Neuronal stem cell (in vitro differentiated cells): ENCODE results near the gene RPL18.

Experiments used
- DNase-seq: peaks from one replicate; pipeline ENCODE4 v3.0.0-alpha.2; 2013; ENCODE audit warnings: low spot score
- H2AFZ ChIP-seq: one replicate; pipeline ENCODE4 v1.6.1; 2013; ENCODE audit warnings: mild to moderate bottlenecking, low read length, inconsistent platforms
- H2AK5ac ChIP-seq: 2 replicates; pipeline ENCODE4 v1.6.1; 2013; ENCODE audit warnings: low read depth, mild to moderate bottlenecking, inconsistent platforms, low read length, moderate library complexity, mixed read lengths
- H2BK120ac ChIP-seq: 2 replicates; pipeline ENCODE4 v1.6.1; 2013; ENCODE audit warnings: low read depth, mild to moderate bottlenecking, inconsistent platforms, low read length, moderate library complexity, mixed read lengths
- H2BK12ac ChIP-seq: one replicate; pipeline ENCODE4 v1.6.1; 2013; ENCODE audit warnings: low read length, inconsistent platforms
- H2BK15ac ChIP-seq: 2 replicates; pipeline ENCODE4 v1.6.1; 2013; ENCODE audit warnings: mild to moderate bottlenecking, low read length, inconsistent platforms, mixed read lengths
- H2BK5ac ChIP-seq: one replicate; pipeline ENCODE4 v1.6.1; 2013; ENCODE audit warnings: inconsistent platforms, mild to moderate bottlenecking, low read length, moderate library complexity
- H3K14ac ChIP-seq: one replicate; pipeline ENCODE4 v1.6.1; 2013; ENCODE audit warnings: low read length, inconsistent platforms
- H3K18ac ChIP-seq: 2 replicates; pipeline ENCODE4 v1.6.1; 2013; ENCODE audit warnings: low read length, inconsistent platforms
- H3K23ac ChIP-seq: 2 replicates; pipeline ENCODE4 v1.6.1; 2013; ENCODE audit warnings: low read depth, mild to moderate bottlenecking, mixed read lengths, low read length, inconsistent platforms; ENCODE audit not compliant: poor library complexity
- H3K27ac ChIP-seq: replicated peaks from 3 replicates; pipeline ENCODE4 v1.5.1; 2013; ENCODE audit warnings: low read length, inconsistent platforms
- H3K27me3 ChIP-seq, 3 experiments: 2 replicates each; pipeline ENCODE4 v1.6.1; 2013; ENCODE audit warnings: low read length in 3 of 3, mild to moderate bottlenecking in 2 of 3, inconsistent platforms in 1 of 3, low read depth in 1 of 3, mixed read lengths in 1 of 3, moderate library complexity in 1 of 3; ENCODE audit not compliant: control insufficient read depth in 3 of 3, insufficient read depth in 3 of 3
- H3K36me3 ChIP-seq, 2 donors: replicated peaks in 1 of 2; 2 replicates each; pipeline ENCODE4 v1.6.1; 2013; ENCODE audit warnings: low read length in 2 of 2; ENCODE audit not compliant: control insufficient read depth in 2 of 2, insufficient read depth in 2 of 2
- H3K4ac ChIP-seq: 2 replicates; pipeline ENCODE4 v1.6.1; 2013; ENCODE audit warnings: inconsistent platforms, mild to moderate bottlenecking, low read length, moderate library complexity
- H3K4me1 ChIP-seq, 2 donors: 1 replicate in 1 of 2; 2 replicates in 1 of 2; pipeline ENCODE4 v1.6.1; 2013; ENCODE audit warnings: low read length in 2 of 2, low read depth in 1 of 2; ENCODE audit not compliant: control insufficient read depth in 2 of 2, insufficient read depth in 1 of 2
- H3K4me2 ChIP-seq: one replicate; pipeline ENCODE4 v1.6.1; 2013; ENCODE audit warnings: mild to moderate bottlenecking, low read length, inconsistent platforms; ENCODE audit not compliant: insufficient read depth, poor library complexity, severe bottlenecking
- H3K4me3 ChIP-seq, 2 donors: 2 replicates each; pipeline ENCODE4 v1.5.1; 2013; ENCODE audit warnings: low read length in 2 of 2, mild to moderate bottlenecking in 2 of 2, inconsistent platforms in 1 of 2, moderate library complexity in 1 of 2
- H3K79me1 ChIP-seq: one replicate; pipeline ENCODE4 v1.6.1; 2013; ENCODE audit warnings: low read depth, mild to moderate bottlenecking, inconsistent platforms, low read length, moderate library complexity
- H3K9ac ChIP-seq: one replicate; pipeline ENCODE4 v1.6.1; 2013; ENCODE audit warnings: mild to moderate bottlenecking, low read depth, low read length, inconsistent platforms; ENCODE audit not compliant: poor library complexity
- H3K9me3 ChIP-seq, 2 donors: replicated peaks in 1 of 2; 2 replicates each; pipeline versions ENCODE3 to v1.6.1; 2013; ENCODE audit warnings: low read length in 2 of 2, mild to moderate bottlenecking in 2 of 2, inconsistent platforms in 1 of 2, low read depth in 1 of 2, mixed read lengths in 1 of 2, moderate library complexity in 1 of 2; ENCODE audit not compliant: control insufficient read depth in 2 of 2, insufficient read depth in 1 of 2
- H4K8ac ChIP-seq: one replicate; pipeline ENCODE4 v1.6.1; 2013; ENCODE audit warnings: low read depth, mild to moderate bottlenecking, inconsistent platforms, low read length, moderate library complexity
- H4K91ac ChIP-seq: one replicate; pipeline ENCODE4 v1.6.1; 2013; ENCODE audit warnings: low read length, low read depth, mild to moderate bottlenecking, inconsistent platforms; ENCODE audit not compliant: poor library complexity
- WGBS, 2 donors: extraction: QIAGEN DNeasy Blood & Tissue Kit; methylation state at CpG; one replicate each; pipeline ENCODE4 v1.1.7; 2013; ENCODE audit warnings: missing lambda C conversion rate in 2 of 2, mixed read lengths in 1 of 2; ENCODE audit not compliant: insufficient read length in 2 of 2, insufficient replicate concordance in 1 of 2; ENCODE audit errors: extremely low coverage in 2 of 2; 5-methylcytosine and 5-hydroxymethylcytosine counted together

Gene RPL18

DNA sequence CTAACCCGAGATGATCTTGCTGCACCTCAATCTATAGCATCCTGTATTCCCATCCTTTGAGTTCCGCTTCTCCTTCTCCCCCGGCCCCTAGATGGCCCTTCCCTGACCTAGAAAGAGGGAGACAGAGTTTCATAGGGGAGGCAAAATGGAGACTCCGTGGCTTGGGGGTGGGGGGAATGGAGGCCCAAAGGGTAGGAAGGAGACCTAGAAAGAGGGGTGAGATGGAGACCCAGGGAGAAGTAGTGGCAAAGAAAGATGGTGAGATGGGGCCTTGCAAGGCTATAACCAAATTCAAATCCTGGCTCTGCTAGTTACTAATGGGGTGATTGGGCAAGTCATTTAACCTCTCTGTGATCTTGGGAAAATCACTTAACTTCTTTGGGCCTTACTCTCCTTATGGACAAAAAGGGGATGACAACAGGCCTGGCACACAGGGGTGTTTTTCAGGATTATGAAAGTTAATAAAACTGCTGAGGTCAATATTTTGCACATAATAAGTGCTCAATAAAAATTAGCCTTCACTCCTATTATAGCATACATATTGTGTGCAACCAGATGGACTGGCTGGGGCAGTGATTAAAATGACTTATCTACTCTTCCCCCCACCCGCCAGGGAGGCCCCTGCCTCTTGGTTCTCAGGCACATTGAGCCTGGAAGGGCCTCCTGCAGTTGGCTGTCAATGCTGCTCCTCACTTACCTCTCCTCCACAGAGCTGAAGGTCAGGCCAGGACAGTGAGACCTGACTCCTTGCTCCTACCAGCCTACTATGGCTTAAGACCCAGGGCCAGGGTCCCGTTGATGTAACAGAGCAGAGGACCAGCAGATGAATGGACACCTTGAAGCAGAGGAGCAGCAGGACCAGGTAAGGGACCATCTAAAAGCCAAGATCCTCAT lies 961 bp upstream of the RPL18 start:
- Histone ChIP-seq H3K4me1 (peaks cover 15 to 19% of the 10 kb centered on the region in 2 donors), H2BK120ac (no peak overlapping the region), H2AFZ (peak overlapping the region; percentile 84), H3K4ac (no peak overlapping the region), H3K18ac (peak overlapping the region; percentile 81), H2BK5ac (peak overlapping the region; percentile 15), H3K4me2 (peak overlapping the region; percentile 50), H4K91ac (no peak overlapping the region), H3K14ac (peak overlapping the region; percentile 9), H3K36me3 (peaks cover 27 to 35% of the 10 kb centered on the region in 2 donors), H3K4me3 (peak overlapping the region; percentile 75 to 80), H3K9ac (peak overlapping the region; percentile 17), H2BK15ac (peak overlapping the region; percentile 46), H3K23ac (no peak overlapping the region), H3K27ac (peak overlapping the region; percentile 31), H2BK12ac (no peak overlapping the region), H4K8ac (no peak overlapping the region), H3K9me3 (no peaks in the 10 kb centered on the region), H2AK5ac (peak overlapping the region; percentile 76), H3K27me3 (no peaks in the 10 kb centered on the region), H3K79me1 (peaks cover 14% of the 10 kb centered on the region)
- WGBS, 2 donors = no CpG with 5 or more reads among the region's 6 CpGs
- no peak for DNase-seq

- no peak overlapping the region for H3K14ac ChIP-seq
- H3K18ac ChIP-seq = peak overlapping the region; percentile 86
- peak overlapping the region; percentile 19 for H4K8ac ChIP-seq
- H4K91ac ChIP-seq = no peak overlapping the region
- no CpG with 5 or more reads among the region's 18 CpGs for whole genome bisulfite sequencing, 2 donors
- H2AFZ ChIP-seq = peak overlapping the region; percentile 71
- H2BK5ac ChIP-seq = peak overlapping the region; percentile 88
- H2BK120ac ChIP-seq = no peak overlapping the region
- no peak for DNase-seq
- peaks cover 13 to 28% of the 10 kb centered on the region in 2 donors for H3K4me1 ChIP-seq
- peak overlapping the region; percentile 83 for H3K9ac ChIP-seq
- H2BK15ac ChIP-seq = no peak overlapping the region
- H3K36me3 ChIP-seq = peaks cover 27 to 37% of the 10 kb centered on the region in 2 donors
- H3K23ac ChIP-seq = no peak overlapping the region
- peak overlapping the region; percentile 80 to 98 for H3K4me3 ChIP-seq
- H2AK5ac ChIP-seq = no peak overlapping the region
- peak overlapping the region; percentile 83 for H3K4me2 ChIP-seq
- H3K27ac ChIP-seq = peak overlapping the region; percentile 73
- no peak overlapping the region for H2BK12ac ChIP-seq
- H3K9me3 ChIP-seq = no peaks in the 10 kb centered on the region
- H3K79me1 ChIP-seq = peaks cover 12% of the 10 kb centered on the region
- no peaks in the 10 kb centered on the region for H3K27me3 ChIP-seq
- H3K4ac ChIP-seq = peak overlapping the region; percentile 40
These were observed 581 bp downstream of the RPL18 start for GRCh38 chr19:48618278-48618915.

DNA sequence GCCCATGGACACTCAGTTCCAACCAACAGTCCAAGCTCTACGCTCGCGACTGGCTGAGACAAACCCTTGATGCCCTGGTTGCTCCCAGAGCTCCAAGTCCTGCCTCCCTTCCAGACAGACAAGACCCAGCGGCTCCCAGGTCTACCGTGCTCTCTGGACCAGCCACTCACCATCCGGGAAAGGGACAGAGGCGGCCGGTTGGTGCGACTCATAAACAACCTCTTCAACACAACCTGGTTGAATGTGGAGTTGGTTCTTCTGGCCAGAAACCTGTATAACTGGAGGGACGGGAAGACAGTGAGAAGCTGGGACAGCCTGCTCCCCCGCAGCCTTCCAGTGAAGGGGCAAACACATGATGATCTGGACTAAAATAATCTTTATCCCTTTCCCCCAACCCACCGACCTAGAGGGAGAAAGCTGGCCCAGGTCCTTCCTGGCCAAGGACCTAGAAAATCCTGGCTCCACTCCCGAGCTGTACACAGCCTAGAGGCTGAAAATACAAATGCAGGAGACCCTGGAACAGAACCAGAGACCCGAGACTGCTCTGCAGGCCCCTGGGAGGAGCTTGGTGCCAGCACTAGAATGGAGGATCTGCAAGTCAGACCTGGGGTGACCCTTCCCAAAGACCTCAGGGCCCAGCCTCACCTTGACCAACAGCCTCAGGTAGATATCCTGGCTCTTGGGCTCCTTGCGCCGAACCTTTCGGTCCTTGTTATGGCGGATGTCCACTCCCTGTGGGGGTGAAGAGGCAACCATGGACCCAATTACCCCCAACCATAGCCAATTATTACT lies 1.6 kb downstream of the RPL18 start:
- Histone ChIP-seq H3K23ac (no peak overlapping the region), H3K4me1 (peaks cover 8 to 27% of the 10 kb centered on the region in 2 donors), H2BK15ac (no peak overlapping the region), H3K9me3 (no peaks in the 10 kb centered on the region), H3K4me3 (peak overlapping the region; percentile 58 to 80), H3K14ac (no peak overlapping the region), H3K27ac (no peak overlapping the region), H4K91ac (no peak overlapping the region), H3K79me1 (peaks cover 12% of the 10 kb centered on the region), H4K8ac (no peak overlapping the region), H3K4me2 (peak overlapping the region; percentile 83), H2AK5ac (no peak overlapping the region), H2AFZ (no peak overlapping the region), H3K4ac (no peak overlapping the region), H2BK12ac (no peak overlapping the region), H2BK120ac (no peak overlapping the region), H3K9ac (peak overlapping the region; percentile 17), H3K18ac (no peak overlapping the region), H3K27me3 (no peaks in the 10 kb centered on the region), H2BK5ac (peak overlapping the region; percentile 32), H3K36me3 (peaks cover 27 to 35% of the 10 kb centered on the region in 2 donors)
- WGBS, 2 donors = no CpG with 5 or more reads among the region's 18 CpGs
- no peak for DNase-seq
